HG03280 (cell line): ENCODE data around the gene RASSF5.
"Not testable (repeated sequence)": the region's sequence is repeated elsewhere in the genome, so short reads cannot be mapped to it uniquely, and the experiment has no call there.

Source experiments
- ATAC-seq: cut with Tn5 transposase; IDR thresholded peaks from one replicate; pipeline ENCODE4 v1.9.1; 2021; ENCODE audit warnings: mild to moderate bottlenecking, moderate library complexity; ENCODE audit not compliant: unreplicated experiment

RASSF5 gene

DNA sequence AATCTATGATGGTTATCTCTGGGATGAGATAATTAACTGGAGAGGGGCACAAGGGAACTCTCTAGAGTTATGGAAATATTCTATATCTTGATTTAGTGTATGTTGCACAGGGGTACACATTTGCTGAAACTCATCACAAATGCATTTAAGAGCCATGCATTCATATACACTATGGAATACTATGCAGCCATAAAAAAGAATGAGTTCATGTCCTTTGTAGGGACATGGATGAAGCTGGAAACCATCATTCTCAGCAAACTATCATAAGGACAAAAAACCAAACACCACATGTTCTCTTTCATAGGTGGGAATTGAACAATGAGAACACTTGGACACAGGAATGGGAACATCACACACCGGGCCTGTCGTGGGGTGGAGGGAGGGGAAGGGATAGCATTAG, 119.1 kb downstream of the RASSF5 start:
- not testable (repeated sequence) for ATAC-seq

DNA sequence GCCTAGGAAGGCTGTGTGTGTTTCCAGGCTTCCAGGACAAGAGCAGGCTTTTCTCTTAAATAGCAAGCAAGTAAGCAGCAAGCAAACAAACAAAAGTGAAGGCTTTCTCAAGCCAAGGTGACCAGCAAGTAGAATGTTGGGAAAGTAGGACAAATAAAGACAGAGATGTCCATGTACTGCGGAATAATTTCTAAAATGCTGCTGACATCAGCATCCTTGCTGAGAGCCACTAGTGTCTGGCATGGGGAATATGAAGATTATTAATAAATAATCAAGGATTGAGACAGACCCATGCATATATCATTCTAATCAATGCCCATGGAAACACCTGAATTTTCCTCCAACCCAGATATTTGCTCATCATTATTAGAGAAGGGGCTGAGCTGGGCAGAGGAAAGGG, 121.6 kb downstream of the RASSF5 start:
- no peak for ATAC-seq

DNA sequence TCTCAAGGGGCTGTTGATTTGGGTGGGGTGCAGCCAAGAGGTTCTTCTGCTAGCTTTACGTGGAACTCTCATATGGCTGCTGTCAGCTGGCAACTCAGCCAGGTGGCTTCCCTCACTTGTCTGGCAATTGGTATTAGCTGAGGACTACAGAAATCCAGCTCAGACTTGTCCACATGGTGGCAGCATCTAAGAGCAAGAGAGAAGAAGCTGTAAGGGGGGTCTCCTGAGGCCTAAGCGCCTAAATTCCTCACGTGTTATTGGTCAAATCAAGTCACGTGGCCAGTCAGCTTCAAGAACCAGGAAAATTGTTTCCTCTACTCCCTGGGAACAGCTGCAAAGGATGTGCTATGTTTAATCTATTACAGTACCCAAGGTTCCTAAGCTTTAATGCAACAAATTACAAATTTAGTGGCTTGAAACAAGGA, 123.8 kb downstream of the RASSF5 start:
- ATAC-seq = no peak

DNA sequence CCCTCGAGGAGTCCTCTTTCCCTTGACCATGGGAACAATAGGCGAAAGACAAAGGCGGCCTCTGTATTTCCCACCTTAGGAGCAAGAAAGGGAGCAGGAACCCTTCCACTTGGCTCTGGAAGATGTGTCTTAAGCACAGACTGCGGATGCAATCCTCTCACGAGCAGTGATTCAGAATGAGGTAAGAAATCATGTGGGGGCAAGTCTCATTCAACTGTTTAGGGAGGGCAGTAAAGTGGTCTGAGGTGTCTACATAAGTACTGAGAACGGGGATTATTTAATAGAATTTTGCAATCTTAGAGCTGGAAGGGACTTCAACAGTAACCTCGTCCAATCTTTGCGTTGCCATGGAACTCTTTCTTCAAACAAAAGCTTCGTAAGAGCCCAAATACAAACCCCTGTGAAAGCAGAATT, 126.4 kb downstream of the RASSF5 start:
- ATAC-seq = no peak

DNA sequence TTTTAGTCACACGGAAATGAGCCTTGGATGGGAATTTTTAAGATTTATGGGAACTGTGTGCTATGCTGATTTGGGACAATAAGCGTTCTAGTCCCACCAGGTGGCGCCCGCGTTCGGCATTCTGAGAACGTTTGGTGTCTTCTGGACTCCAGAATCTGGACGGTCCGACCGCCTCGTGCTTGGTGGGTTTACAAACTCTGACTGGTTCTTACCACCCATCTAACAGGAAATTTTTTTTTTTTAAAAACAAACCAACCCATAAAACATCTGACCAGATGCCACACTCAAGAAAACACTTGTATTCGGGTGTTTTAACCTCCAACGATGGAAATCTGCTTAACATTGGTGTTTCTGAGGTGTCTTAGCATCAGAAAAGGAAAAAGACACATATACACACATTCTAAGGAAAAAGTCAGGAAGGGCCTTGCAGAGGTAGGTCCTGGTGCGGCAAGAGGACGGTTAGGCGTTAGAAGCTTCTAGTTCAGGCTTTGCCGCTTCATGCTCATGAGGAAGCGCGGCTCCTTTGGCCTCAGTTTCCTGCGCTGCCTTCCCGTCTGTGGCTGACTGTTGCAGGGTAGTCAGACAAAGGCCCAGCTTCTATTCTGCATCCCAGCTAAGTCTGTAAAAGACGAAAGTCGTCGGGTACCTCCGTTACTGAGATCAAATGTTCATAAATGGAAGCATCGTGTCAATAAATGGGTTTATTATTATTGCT, 127.2 kb downstream of the RASSF5 start:
- no peak for ATAC-seq

DNA sequence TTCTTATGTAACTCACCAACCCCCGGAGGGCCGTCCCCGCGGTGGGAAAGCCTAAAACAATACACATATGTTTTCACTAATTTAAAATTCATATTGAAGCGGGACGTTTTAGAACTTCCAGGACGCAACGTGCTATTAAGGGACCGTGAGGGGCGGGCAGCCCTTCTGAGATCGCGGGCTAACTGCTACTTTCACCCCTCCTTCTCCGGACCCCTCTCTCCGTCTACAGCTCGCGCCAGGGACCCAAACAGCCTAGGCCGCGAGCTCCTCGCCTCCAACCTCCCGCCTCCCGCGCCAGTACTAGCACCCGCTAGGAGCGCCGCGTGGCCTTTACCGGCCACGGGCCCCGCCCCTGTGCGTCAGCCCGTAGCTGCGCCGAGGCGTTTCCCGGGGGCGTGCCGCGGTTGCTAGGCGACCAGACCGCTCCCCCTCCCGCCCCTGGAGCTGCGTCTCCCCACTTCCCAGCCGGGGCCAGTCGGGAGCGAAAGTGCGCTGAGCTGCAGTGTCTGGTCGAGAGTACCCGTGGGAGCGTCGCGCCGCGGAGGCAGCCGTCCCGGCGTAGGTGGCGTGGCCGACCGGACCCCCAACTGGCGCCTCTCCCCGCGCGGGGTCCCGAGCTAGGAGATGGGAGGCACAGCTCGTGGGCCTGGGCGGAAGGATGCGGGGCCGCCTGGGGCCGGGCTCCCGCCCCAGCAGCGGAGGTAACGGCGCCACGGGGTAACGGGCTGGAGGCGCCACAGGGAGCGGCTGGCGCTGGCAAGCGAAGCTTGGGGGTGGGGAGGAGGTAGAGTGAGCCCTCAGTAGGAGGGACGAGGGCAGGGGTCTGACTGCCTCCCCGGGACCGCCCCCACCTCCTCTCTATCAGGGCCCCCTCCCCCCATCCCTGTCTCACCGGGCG, 128.0 kb downstream of the RASSF5 start, which contains the start of gene DYRK3:
Gene DYRK3 (plus strand): TSS at position 457 of the 898 bp plus-strand sequence. CDS start 168 bp downstream, at position 625.
- peak; percentile 90 for ATAC-seq

DNA sequence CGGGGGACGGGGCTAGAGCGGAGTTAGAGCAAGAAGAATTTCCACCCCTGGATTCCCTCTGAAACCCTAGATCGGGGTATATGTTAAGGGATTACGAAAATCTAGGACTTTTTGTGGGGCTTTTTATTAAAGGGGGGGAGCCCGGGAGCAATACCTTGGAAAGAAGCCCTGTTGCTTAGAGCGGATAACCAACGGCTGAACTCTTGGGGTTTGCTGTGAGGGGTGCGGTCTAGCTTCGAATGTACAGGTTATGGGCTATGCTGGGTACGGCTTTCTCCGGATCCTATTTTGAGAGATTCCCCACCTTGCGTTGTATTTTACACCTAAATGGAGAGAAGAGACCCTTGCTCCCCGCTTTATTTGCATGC, 128.6 kb downstream of the RASSF5 start:
- no peak for ATAC-seq

DNA sequence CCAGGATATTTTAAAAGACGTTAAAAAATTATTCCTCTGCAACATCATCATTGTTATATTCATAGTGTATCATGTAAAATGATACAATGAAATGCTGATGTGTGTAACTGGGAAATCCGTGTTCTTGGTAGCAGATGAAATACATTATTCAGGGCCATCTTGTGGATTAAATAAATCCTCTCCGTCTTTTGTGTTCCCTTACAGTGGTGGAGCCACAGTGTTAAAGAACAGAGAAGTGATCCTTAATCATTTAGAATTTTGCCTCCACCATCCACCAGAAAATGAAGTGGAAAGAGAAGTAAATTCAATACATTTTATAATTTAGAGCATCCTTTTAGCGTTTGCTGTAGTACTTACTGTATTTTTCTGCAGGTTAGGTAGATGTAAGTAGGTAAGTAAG, 129.3 kb downstream of the RASSF5 start:
- ATAC-seq = no peak

DNA sequence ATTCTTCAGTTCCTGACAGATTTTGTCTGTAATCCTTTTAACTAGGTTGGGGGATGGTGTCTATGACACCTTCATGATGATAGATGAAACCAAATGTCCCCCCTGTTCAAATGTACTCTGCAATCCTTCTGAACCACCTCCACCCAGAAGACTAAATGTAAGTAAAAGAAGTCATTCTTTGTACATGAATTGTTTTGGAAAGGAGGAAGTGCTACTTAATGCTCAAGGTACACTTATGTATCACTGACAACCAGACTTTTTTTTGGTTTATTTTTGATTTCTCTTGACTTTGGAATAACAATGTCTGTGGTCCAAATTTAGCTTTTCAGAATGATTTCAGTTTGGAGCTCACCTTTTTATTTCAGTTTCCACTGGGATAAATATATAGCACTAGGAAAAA, 130.3 kb downstream of the RASSF5 start:
- ATAC-seq = no peak
